ENCODE measurements around the gene FGF14. TPM values are rescaled to one million over a fixed set of nuclear protein-coding genes. Genes with fewer than 3 reads are reported as not detected.
A peak's percentile ranks its signal among the peaks of the same experiment; 100 is the strongest.
"Not testable (repeated sequence)": the region's sequence is repeated elsewhere in the genome, so short reads cannot be mapped to it uniquely, and the experiment has no call there.

Gene FGF14
- polyA plus RNA-seq, 4 donors = 1.0 to 1.6 (median 1.1) TPM

DNA sequence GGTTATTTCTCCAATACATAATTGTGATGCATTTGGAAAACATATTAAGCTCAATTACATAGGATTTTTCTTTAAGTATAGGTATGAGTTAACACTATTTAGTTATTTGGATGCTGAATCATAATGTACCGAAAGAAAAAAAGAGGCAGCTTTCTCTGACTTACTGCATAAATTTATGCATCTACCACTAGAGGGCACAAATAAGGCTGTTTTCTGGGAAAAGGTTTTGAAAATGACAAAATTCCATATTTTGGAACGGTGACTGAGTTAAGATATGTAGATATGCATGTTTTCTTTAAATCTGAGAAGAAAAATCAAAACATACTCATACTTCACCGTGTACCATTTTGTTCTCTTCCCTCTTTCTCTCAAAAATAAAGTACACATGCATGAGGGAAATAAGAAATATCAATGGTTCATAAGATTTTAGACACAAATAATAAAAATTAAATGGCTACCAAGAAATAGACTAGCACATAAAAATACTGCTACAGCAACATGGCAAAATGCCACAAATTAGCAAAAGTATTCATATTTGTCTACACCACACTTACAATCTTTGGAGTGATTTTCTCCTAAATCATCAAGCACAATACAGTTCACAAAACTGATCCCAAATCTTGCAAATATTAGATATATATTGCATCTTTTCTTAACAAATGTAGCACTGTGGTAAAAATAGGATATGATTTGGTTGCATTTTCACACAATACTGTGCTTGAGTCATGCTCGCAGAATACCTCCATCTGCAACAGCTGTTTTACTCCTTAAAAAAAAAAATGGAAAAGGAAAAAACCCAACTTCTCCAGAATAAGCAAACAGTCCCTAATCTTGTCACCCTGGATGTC, 260.0 kb downstream of the FGF14 start:
- peak in 1 of 4 donors; percentile 7 for DNase-seq (ENCODE audit: low read depth in 4 of 4, low spot score in 2 of 4)

GRCh38 chr13:102139626-102140025, 262.2 kb downstream of the FGF14 start:
- DNase-seq (ENCODE audit: low read depth in 4 of 4, low spot score in 2 of 4) = no peak

DNA sequence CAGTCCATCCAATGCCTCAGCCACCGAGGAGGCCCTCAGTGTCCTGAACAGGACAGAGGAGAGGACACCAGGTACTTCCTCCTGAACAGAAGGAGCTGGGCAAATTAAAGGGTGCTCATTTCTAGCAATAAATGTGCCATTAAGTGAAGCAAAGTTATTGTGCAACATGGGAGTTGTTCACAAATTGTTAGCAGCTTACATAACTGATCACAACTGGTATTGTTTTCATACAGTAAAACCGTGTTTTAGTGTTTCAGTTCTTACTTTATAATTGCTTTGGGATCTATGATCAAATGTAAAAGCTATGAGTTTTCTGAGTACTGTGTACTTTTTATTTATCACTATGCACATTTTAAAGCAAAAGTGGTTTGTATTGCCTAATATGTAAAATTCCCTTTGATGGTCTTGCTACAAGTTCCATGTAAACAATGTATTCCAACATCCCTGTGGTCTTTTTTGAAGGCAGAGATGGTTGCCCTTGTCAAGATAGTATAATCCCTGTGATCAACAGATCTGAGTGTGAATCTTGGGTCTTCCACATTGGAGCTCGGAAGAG, 263.1 kb downstream of the FGF14 start:
- no peak for DNase-seq (ENCODE audit: low read depth in 4 of 4, low spot score in 2 of 4)

- DNase-seq (ENCODE audit: low read depth in 4 of 4, low spot score in 2 of 4) = not testable (repeated sequence)
Measured at GRCh38 chr13:102137904-102138303, 263.9 kb downstream of the FGF14 start.

DNA sequence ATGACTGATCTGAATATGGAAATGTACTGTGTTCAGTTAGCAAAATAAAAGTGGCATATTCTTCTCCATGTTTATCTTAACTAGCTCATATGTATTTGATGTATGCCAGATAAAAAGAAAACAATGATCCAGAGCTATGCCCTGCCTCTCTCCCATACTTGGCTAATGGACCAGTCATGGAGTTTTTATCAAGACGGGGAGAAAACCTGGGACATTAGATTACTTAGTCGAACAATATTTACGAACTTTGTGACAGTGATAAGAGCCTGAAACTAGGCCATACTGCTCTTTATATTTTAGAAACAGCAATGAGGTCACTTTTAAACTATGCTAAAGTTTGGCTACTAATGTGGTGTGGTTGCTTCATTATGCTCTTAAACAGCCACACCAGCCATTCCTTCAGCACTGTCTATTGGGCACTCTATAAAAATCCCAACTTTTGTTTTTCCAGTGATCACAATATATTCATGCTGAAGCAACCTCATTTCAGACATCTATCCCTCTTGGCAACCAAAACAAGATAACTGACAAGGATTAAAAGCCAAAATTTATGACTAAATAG, 265.0 kb downstream of the FGF14 start:
- no peak for DNase-seq (ENCODE audit: low read depth in 4 of 4, low spot score in 2 of 4)

- DNase-seq (ENCODE audit: low read depth in 4 of 4, low spot score in 2 of 4) = no peak
Measured at GRCh38 chr13:102132777-102133295, 269.0 kb downstream of the FGF14 start.

- no peak for DNase-seq (ENCODE audit: low read depth in 4 of 4, low spot score in 2 of 4)
Measured at GRCh38 chr13:102131246-102131645, 270.6 kb downstream of the FGF14 start.

DNA sequence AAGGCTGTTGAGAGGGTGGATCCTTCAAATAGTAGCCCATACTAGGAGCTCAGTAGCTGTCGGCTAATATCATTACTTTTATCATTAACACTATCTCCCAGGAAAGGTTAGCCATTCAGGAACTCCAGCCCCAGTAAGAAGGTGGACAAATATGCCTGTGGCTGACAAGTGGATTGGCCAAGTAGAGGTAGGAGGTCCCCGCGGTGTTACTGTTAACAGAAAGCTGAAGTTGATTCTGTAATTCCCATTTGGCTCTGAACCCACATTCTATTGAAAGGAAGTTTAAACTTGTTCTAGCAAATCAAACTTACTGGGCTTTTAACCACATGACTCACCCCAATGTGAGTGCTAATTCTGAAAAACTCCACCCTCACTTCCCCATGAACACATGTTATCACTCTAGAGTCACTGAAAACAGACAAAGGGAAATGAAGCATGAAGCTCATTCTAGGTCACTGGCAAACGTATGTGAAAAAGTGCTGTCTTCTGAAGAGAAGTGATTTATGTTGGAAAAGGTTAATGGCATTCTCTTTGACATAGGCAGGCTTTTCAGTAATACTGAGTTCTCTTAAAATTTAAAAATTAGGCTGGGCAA, 273.5 kb downstream of the FGF14 start:
- DNase-seq (ENCODE audit: low read depth in 4 of 4, low spot score in 2 of 4) = peak in 1 of 4 donors; percentile 9

DNA sequence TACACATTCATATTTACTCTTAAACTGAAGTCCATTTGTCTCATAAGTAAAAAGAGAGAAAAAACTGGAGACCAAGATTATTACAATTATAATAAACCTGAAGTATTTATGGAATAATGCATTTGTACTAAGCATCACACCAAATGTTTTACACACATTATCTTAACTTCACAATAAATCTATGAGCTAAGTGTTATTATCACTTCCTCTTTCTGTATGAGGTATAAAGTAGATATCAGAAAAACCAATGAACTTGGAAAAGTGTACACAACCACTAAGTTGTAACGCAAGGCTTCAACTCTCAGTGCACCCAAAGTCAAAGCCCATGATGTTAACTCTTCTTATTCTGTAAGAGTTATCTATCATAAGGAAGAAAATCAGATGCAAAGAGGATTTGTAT, 274.7 kb downstream of the FGF14 start:
- DNase-seq (ENCODE audit: low read depth in 4 of 4, low spot score in 2 of 4) = no peak

DNA sequence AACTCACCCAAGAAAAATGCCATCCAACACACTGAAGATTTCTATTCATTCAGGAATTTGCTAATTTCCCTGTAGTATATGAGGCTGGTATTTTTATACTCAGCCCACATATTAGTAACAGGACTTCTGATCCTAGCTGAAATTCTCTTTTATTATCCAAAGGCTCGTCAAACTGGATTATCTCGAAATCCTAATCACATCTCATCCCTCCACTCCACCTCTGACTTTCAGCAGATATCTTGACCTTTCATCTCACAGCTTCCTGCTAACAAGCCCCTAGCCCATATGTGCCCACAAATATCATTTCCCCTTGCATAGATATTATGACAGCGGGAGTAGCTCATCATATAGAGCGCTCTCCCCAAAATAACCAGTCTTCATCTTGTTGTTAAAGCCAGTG, 279.7 kb downstream of the FGF14 start:
- no peak for DNase-seq (ENCODE audit: low read depth in 4 of 4, low spot score in 2 of 4)

- no peak for DNase-seq (ENCODE audit: low read depth in 4 of 4, low spot score in 2 of 4)
Measured at GRCh38 chr13:102117175-102117831, 284.5 kb downstream of the FGF14 start.

GRCh38 chr13:102103469-102103868, 298.4 kb downstream of the FGF14 start:
- DNase-seq (ENCODE audit: low read depth in 4 of 4, low spot score in 2 of 4) = no peak

GRCh38 chr13:102100234-102100633, 301.6 kb downstream of the FGF14 start:
- no peak for DNase-seq (ENCODE audit: low read depth in 4 of 4, low spot score in 2 of 4)

DNA sequence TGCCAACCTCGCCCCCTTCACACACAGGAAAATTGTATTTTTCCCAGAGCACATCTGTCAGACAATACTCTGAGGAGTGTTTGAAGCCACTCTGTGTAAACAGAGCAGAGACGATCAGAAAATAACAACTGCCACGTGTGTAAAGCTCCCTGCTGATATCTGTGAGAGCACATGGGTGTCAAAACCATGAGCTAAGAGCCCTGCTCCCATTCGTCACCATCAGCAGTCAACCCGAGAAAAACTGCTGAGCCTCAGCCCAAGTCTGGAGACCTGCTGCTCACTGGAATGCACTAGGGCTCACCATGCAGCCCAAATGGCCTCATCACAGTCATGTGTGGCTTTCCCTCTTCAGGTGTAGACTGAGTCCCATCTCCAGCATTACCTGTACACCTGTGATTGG, 304.1 kb downstream of the FGF14 start:
- no peak for DNase-seq (ENCODE audit: low read depth in 4 of 4, low spot score in 2 of 4)

DNA sequence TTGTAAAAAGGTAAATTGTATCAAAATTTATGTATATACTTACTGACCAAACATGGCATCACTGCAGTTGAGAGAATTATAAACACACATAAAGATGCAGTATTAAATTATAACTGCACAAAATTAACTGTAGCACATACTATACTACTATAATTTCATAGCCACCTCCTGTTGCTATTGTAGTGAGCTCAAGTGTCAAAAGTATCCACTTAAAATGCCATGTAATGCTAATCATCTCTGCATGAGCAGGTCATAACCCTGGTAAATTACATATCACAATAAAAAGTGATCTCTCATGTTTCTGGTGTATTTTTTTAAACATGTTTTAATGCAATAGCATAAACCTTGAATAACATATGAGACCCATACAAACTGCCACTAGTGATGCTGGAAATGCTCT, 308.6 kb downstream of the FGF14 start:
- DNase-seq (ENCODE audit: low read depth in 4 of 4, low spot score in 2 of 4) = not testable (repeated sequence)

- no peak for DNase-seq (ENCODE audit: low read depth in 4 of 4, low spot score in 2 of 4)
Measured at GRCh38 chr13:102091231-102091630, 310.6 kb downstream of the FGF14 start.

GRCh38 chr13:102090532-102090931, 311.3 kb downstream of the FGF14 start:
- DNase-seq (ENCODE audit: low read depth in 4 of 4, low spot score in 2 of 4) = no peak

DNA sequence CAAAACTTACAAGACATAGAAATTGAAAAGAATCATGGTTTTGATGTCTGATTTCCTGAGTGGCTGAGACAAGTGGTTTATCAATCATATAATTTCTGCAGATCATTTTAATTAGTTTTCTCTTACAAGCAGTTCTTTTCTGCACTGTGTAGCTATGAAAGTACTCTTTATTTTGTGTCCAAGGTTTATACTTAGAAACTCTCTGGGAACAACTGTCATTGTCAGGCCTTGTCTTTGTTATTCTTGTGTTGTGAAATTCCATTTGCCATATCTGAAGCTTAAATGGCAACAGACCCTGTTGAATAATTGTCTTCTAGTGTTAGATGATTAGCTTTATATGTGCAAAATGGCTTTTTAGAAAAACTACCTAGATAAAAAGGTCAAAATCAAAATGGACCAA, 312.1 kb downstream of the FGF14 start:
- no peak for DNase-seq (ENCODE audit: low read depth in 4 of 4, low spot score in 2 of 4)

GRCh38 chr13:102089177-102089576, 312.7 kb downstream of the FGF14 start:
- DNase-seq (ENCODE audit: low read depth in 4 of 4, low spot score in 2 of 4) = no peak

DNA sequence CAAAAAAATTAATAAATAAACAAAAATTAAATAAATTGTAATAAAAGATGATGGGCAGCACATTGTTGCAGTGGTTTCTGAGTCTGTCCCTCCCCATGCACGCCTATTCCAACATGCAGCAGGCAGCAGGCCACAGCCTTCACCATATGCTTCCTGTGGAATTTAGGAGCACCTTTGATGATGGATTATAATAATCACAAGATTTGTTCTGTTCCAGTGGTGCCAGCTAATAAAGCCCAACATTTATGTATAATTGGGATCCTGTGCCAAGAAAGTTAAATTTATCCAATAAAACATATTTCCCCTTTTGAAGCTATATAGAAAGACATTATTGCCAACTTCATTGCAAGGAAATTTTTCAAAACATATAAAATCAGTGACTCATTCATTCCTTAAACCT, 328.6 kb downstream of the FGF14 start:
- DNase-seq (ENCODE audit: low read depth in 4 of 4, low spot score in 2 of 4) = no peak

DNA sequence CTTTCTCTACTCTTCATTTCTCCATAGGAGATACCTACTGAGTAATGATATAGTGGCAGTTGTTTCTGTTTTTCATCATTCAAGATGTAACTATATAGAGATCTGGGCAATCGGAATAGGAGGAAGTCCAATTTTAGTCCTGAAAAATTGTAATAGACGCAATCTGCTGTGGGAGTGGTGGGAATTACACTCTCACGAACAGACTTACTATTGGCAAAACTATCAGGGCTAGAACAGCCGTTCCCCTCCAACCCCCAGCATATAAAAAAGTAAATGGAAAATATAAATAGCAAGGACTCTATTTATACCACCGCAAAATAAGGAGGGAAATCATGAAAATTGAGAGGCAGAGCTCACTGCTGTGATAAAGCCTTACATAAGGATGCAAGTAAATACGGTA, 330.1 kb downstream of the FGF14 start:
- DNase-seq (ENCODE audit: low read depth in 4 of 4, low spot score in 2 of 4) = no peak

Measured in left renal cortex interstitium (tissue), 4 donors.